Kidney epithelial cell (primary cell): ENCODE results near the gene BARD1. TPM values are rescaled to one million over a fixed set of nuclear protein-coding genes. Genes with fewer than 3 reads are reported as not detected.
"Not testable (repeated sequence)": the region's sequence is repeated elsewhere in the genome, so short reads cannot be mapped to it uniquely, and the experiment has no call there.

Experiments
- DNase-seq: peaks from one replicate; pipeline ENCODE4 v3.0.0-alpha.2; 2010; ENCODE audit warnings: low read depth
- H3K27me3 ChIP-seq: 2 replicates; pipeline ENCODE4 v1.6.0; 2011; ENCODE audit warnings: low read length; ENCODE audit not compliant: control insufficient read depth, insufficient read depth
- H3K36me3 ChIP-seq: 2 replicates; pipeline ENCODE4 v1.5.1; 2011; ENCODE audit warnings: low read length; ENCODE audit not compliant: control insufficient read depth, insufficient read depth
- H3K4me3 ChIP-seq: 2 replicates; pipeline ENCODE4 v1.5.1; 2011; ENCODE audit warnings: low read depth, mild to moderate bottlenecking, control low read depth, low read length
- total RNA-seq: library from RNA; depleted of rRNA; stranded (reverse); fragments of >200 nt; gene quantifications from 2 replicates; pipeline ENCODE4 v1.2.3, GENCODE V29; 2015
- TF ChIP-seq, protein P1 (sequence below): IDR thresholded peaks from 2 replicates; pipeline ENCODE4 v1.5.1; 2011; ENCODE audit warnings: mild to moderate bottlenecking, moderate library complexity, low read length, control low read depth, inconsistent platforms; ENCODE audit not compliant: insufficient read depth, poor library complexity, severe bottlenecking

The BARD1 gene
- total RNA-seq, 1 donor from 2014 or later: 7.7 TPM

DNA sequence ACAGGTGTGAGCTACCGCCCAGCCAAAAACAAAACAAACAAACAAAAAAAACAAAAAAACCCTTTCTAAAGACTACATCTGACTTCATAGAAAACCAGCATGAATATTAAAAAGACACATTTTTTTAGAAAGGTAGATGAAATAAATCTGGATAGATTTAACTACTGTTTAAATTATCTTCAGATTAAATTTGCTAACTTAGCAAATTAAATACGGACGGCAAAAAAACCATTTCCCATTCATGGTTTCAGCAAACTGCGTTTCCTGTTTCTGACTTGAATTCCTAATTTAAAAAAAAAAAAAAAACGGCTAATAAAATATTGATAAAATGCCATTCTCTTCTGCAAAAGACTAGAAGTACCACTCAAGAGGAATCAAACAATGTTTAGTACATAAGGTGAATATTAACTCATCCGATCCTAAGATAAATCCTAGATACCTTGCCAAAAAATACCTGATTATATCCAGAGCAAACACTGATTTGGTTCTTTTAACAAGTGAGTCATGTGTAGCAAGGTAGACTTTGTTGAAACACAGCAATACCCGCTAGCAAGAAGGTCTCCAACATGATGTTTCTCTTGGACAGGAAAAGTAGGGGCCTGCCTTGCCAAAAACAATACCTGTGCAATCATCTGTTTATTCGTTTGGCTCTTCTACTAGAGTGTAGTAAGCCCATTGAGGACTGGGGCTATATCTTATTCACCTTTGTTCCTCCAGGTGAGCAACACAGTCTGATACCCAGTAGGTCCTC lies 96.2 kb downstream of the BARD1 start:
- Histone ChIP-seq H3K36me3 (no peaks in the 10 kb centered on the region), H3K4me3 (no peak overlapping the region), H3K27me3 (no peaks in the 10 kb centered on the region)
- DNase-seq: no peak
- TF ChIP-seq, protein P1, sequence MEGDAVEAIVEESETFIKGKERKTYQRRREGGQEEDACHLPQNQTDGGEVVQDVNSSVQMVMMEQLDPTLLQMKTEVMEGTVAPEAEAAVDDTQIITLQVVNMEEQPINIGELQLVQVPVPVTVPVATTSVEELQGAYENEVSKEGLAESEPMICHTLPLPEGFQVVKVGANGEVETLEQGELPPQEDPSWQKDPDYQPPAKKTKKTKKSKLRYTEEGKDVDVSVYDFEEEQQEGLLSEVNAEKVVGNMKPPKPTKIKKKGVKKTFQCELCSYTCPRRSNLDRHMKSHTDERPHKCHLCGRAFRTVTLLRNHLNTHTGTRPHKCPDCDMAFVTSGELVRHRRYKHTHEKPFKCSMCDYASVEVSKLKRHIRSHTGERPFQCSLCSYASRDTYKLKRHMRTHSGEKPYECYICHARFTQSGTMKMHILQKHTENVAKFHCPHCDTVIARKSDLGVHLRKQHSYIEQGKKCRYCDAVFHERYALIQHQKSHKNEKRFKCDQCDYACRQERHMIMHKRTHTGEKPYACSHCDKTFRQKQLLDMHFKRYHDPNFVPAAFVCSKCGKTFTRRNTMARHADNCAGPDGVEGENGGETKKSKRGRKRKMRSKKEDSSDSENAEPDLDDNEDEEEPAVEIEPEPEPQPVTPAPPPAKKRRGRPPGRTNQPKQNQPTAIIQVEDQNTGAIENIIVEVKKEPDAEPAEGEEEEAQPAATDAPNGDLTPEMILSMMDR: no peak

- DNase-seq: no peak
- TF ChIP-seq, protein P1: no peak
- H3K27me3 ChIP-seq: no peaks in the 10 kb centered on the region
- H3K4me3 ChIP-seq: no peak overlapping the region
- H3K36me3 ChIP-seq: no peaks in the 10 kb centered on the region
Measured at GRCh38 chr2:214710729-214711128, 98.8 kb downstream of the BARD1 start.

DNA sequence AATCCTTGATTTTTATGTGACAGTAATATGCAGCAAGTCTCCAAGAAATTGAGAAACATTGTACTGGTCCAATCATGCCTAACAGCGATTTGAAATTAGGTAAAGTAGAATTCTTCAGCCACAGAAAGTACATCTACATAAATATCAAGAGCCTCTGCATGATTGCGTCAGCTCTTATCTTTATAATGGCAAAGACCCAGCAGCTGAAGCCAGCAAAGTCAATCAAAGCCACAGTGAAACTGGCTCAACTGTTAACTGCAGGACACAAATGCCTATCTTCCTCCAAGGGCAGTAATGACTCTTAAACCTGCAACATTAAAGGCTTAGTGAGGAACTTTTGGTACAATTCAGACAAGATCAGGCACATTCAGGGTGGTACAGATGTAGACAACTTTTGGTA lies 102.5 kb downstream of the BARD1 start:
- TF ChIP-seq, protein P1: no peak
- Histone ChIP-seq H3K27me3 (no peaks in the 10 kb centered on the region), H3K36me3 (no peaks in the 10 kb centered on the region), H3K4me3 (no peak overlapping the region)
- no peak for DNase-seq

- Histone ChIP-seq H3K27me3 (no peaks in the 10 kb centered on the region), H3K36me3 (no peaks in the 10 kb centered on the region), H3K4me3 (no peak overlapping the region)
- TF ChIP-seq, protein P1: no peak
- no peak for DNase-seq
Measured at GRCh38 chr2:214699236-214699635, 110.2 kb downstream of the BARD1 start.

DNA sequence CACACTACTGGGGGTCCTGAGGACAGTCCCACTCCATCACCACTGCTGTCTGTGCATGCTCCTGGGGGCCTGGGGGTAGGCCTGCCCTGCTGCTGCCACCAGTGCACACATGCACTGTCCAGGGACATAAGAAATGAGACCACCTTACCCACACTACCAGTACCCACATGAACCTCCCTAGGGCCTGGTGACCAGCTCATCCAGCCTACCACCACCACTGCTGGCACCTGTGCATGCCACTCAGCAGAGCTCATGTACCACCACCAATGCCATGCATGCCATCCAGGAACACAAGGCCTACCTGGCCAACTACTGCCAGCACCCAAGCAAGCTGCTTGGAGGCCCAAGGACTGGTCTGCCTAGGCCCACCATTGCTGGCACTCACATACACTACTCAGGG lies 112.8 kb downstream of the BARD1 start:
- Histone ChIP-seq H3K27me3 (no peaks in the 10 kb centered on the region), H3K4me3 (no peak overlapping the region), H3K36me3 (no peaks in the 10 kb centered on the region)
- no peak for DNase-seq
- TF ChIP-seq, protein P1: no peak

- Histone ChIP-seq H3K27me3 (no peaks in the 10 kb centered on the region), H3K36me3 (no peaks in the 10 kb centered on the region), H3K4me3 (no peak overlapping the region)
- DNase-seq: no peak
- TF ChIP-seq, protein P1: no peak
Measured at GRCh38 chr2:214695789-214696188, 113.7 kb downstream of the BARD1 start.

DNA sequence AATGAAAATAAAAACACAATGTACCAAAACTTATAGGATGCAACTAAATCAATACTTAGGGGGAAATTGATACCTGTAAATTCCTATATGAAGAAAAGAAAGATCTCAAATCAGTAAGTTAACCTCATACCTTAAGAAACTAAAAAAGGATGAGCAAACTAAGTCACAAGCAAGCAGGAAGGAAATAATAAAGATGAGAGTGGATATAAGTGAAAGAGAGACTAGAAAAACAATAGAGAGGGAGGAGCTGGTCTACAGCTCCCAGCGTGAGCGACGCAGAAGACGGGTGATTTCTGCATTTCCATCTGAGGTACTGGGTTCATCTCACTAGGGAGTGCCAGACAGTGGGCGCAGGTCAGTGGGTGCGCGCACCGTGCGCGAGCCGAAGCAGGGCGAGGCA lies 125.9 kb downstream of the BARD1 start:
- not testable (repeated sequence) for DNase-seq, H3K27me3 ChIP-seq, H3K36me3 ChIP-seq
- H3K4me3 ChIP-seq: peak overlapping the region; percentile 34
